Mucosa of stomach (tissue), 1 donor: ENCODE measurements around the gene GAS6.
A peak's percentile ranks its signal among the peaks of the same experiment; 100 is the strongest.

Source experiments
- H3K27me3 ChIP-seq: one replicate; pipeline ENCODE4 v1.7.0; 2013; ENCODE audit warnings: mild to moderate bottlenecking, low read length; ENCODE audit not compliant: control insufficient read depth, insufficient read depth
- H3K36me3 ChIP-seq: one replicate; pipeline ENCODE4 v1.7.0; 2013; ENCODE audit warnings: low read length; ENCODE audit not compliant: control insufficient read depth, insufficient read depth
- H3K4me1 ChIP-seq: one replicate; pipeline ENCODE4 v1.7.0; 2013; ENCODE audit warnings: mild to moderate bottlenecking, low read length; ENCODE audit not compliant: control insufficient read depth, insufficient read depth
- H3K4me3 ChIP-seq: one replicate; pipeline ENCODE4 v1.7.0; 2013; ENCODE audit warnings: low read length
- H3K9ac ChIP-seq: one replicate; pipeline ENCODE4 v1.7.0; 2013; ENCODE audit warnings: mild to moderate bottlenecking, low read length, moderate library complexity
- H3K9me3 ChIP-seq: one replicate; pipeline ENCODE4 v1.7.0; 2013; ENCODE audit warnings: mild to moderate bottlenecking, low read length, moderate library complexity; ENCODE audit not compliant: control insufficient read depth
- donor health status: Pancreatic carcinoma.

The GAS6 gene

GRCh38 chr13:113845723-113846635 is 17.9 kb downstream of the GAS6 start:
- H3K9ac ChIP-seq, result no peak overlapping the region
- H3K27me3 ChIP-seq, result no peaks in the 10 kb centered on the region

GRCh38 chr13:113845055-113845454 is 18.8 kb downstream of the GAS6 start:
- no peaks in the 10 kb centered on the region for H3K36me3 ChIP-seq
- H3K9ac ChIP-seq, result no peak overlapping the region
- H3K4me3 ChIP-seq, result no peak overlapping the region
- no peaks in the 10 kb centered on the region for H3K27me3 ChIP-seq
- H3K9me3 ChIP-seq, result no peaks in the 10 kb centered on the region
- H3K4me1 ChIP-seq, result peaks cover 26% of the 10 kb centered on the region

More at GRCh38 chr13:113845723-113846635, 17.9 kb downstream of the GAS6 start:
- Histone ChIP-seq H3K4me3 (no peak overlapping the region), H3K9me3 (no peaks in the 10 kb centered on the region), H3K4me1 (peaks cover 17% of the 10 kb centered on the region), H3K36me3 (no peaks in the 10 kb centered on the region)

- H3K9ac ChIP-seq, result no peak overlapping the region
- H3K36me3 ChIP-seq, result no peaks in the 10 kb centered on the region
- no peaks in the 10 kb centered on the region for H3K9me3 ChIP-seq
- no peaks in the 10 kb centered on the region for H3K27me3 ChIP-seq
- peaks cover 30% of the 10 kb centered on the region for H3K4me1 ChIP-seq
- no peak overlapping the region for H3K4me3 ChIP-seq
These were observed 19.9 kb downstream of the GAS6 start for GRCh38 chr13:113843864-113844556.

- Histone ChIP-seq H3K4me3 (no peak overlapping the region), H3K4me1 (peaks cover 30% of the 10 kb centered on the region), H3K9me3 (no peaks in the 10 kb centered on the region), H3K27me3 (no peaks in the 10 kb centered on the region), H3K9ac (no peak overlapping the region), H3K36me3 (no peaks in the 10 kb centered on the region)
These were observed 20.7 kb downstream of the GAS6 start for GRCh38 chr13:113843063-113843654.

GRCh38 chr13:113842336-113843062 is 21.4 kb downstream of the GAS6 start:
- H3K9ac ChIP-seq, result no peak overlapping the region
- H3K36me3 ChIP-seq, result no peaks in the 10 kb centered on the region
- H3K9me3 ChIP-seq, result no peaks in the 10 kb centered on the region
- peaks cover 34% of the 10 kb centered on the region for H3K4me1 ChIP-seq
- H3K4me3 ChIP-seq, result no peak overlapping the region
- no peaks in the 10 kb centered on the region for H3K27me3 ChIP-seq

GRCh38 chr13:113841353-113841650 is 22.6 kb downstream of the GAS6 start:
- Histone ChIP-seq H3K36me3 (no peaks in the 10 kb centered on the region), H3K4me1 (peaks cover 41% of the 10 kb centered on the region), H3K4me3 (no peak overlapping the region), H3K9ac (no peak overlapping the region), H3K9me3 (no peaks in the 10 kb centered on the region), H3K27me3 (no peaks in the 10 kb centered on the region)

- Histone ChIP-seq H3K4me3 (no peak overlapping the region), H3K4me1 (peaks cover 41% of the 10 kb centered on the region), H3K36me3 (no peaks in the 10 kb centered on the region), H3K9me3 (no peaks in the 10 kb centered on the region), H3K9ac (peak overlapping the region; percentile 57), H3K27me3 (no peaks in the 10 kb centered on the region)
These were observed 23.1 kb downstream of the GAS6 start for GRCh38 chr13:113840541-113841352.

GRCh38 chr13:113839536-113840204 is 24.2 kb downstream of the GAS6 start:
- H3K9me3 ChIP-seq, result no peaks in the 10 kb centered on the region
- no peaks in the 10 kb centered on the region for H3K27me3 ChIP-seq
- no peaks in the 10 kb centered on the region for H3K36me3 ChIP-seq
- H3K9ac ChIP-seq, result peak overlapping the region; percentile 57
- no peak overlapping the region for H3K4me3 ChIP-seq
- H3K4me1 ChIP-seq, result peaks cover 41% of the 10 kb centered on the region

- Histone ChIP-seq H3K36me3 (no peaks in the 10 kb centered on the region), H3K9me3 (no peaks in the 10 kb centered on the region), H3K27me3 (no peaks in the 10 kb centered on the region), H3K9ac (peak overlapping the region; percentile 43), H3K4me1 (peaks cover 41% of the 10 kb centered on the region), H3K4me3 (peak overlapping the region; percentile 36)
These were observed 25.1 kb downstream of the GAS6 start for GRCh38 chr13:113838711-113839201.

GRCh38 chr13:113837560-113838355 is 26.1 kb downstream of the GAS6 start:
- Histone ChIP-seq H3K4me1 (peaks cover 41% of the 10 kb centered on the region), H3K4me3 (peak overlapping the region; percentile 36), H3K27me3 (no peaks in the 10 kb centered on the region), H3K9me3 (no peaks in the 10 kb centered on the region), H3K36me3 (no peaks in the 10 kb centered on the region), H3K9ac (peak overlapping the region; percentile 46)
